SK-N-SH (cell line): ENCODE data around the gene MCRIP2. TPM values are rescaled to one million over a fixed set of nuclear protein-coding genes. Genes with fewer than 3 reads are reported as not detected.
"Not testable (repeated sequence)": the region's sequence is repeated elsewhere in the genome, so short reads cannot be mapped to it uniquely, and the experiment has no call there.

Experiments used
- CTCF ChIA-PET: fragments of 300-600, 350-600 bp; formaldehyde crosslinking; extraction: SDS; loops from one replicate; lab custom pipeline; 2021; lab: Yijun Ruan, JAX
- POLR2A ChIA-PET: fragments of 350-600 bp; sonication (Branson Sonifier 250); formaldehyde crosslinking; extraction: SDS; loops from one replicate; lab custom pipeline; 2020; ENCODE audit warnings: antibody characterized with exemption, inconsistent platforms; lab: Yijun Ruan, JAX
- DNase-seq: peaks from one replicate; pipeline ENCODE4 v3.0.0; 2012
- H2AFZ ChIP-seq: fragments of 200-600 bp; sonication (generic); 2 replicates; pipeline ENCODE4 v1.8.1; 2016; ENCODE audit warnings: antibody characterized with exemption, mild to moderate bottlenecking, low read depth
- H3F3A ChIP-seq: fragments of 200-600 bp; sonication (generic); replicated peaks from 2 replicates; pipeline ENCODE3; 2016; ENCODE audit warnings: antibody characterized with exemption, mild to moderate bottlenecking; ENCODE audit not compliant: insufficient read depth
- H3K27ac ChIP-seq, 2 experiments: fragments of 200-500 bp in 1 of 2; fragments of 200-600 bp in 1 of 2; sonication (Bioruptor generic) in 1 of 2; sonication (generic), shearing (Covaris generic) in 1 of 2; 2 replicates each; pipeline versions ENCODE4 v1.5.1 to v1.6.1; 2014 to 2016; ENCODE audit warnings: low read depth in 2 of 2, inconsistent platforms in 1 of 2, low read length in 1 of 2, mild to moderate bottlenecking in 1 of 2, mixed read lengths in 1 of 2
- H3K27me3 ChIP-seq: fragments of 200-600 bp; sonication (generic), shearing (Covaris generic); 2 replicates; pipeline ENCODE4 v1.6.1; 2016; ENCODE audit warnings: mixed run types; ENCODE audit not compliant: insufficient read depth
- H3K36me3 ChIP-seq, 2 experiments: fragments of 200-500 bp in 1 of 2; fragments of 200-600 bp in 1 of 2; sonication (Bioruptor generic) in 1 of 2; sonication (generic) in 1 of 2; replicated peaks in 1 of 2; 2 replicates each; pipeline versions ENCODE3 to v1.5.1; 2014 to 2016; ENCODE audit warnings: low read length in 1 of 2, mild to moderate bottlenecking in 1 of 2; ENCODE audit not compliant: insufficient read depth in 2 of 2, control insufficient read depth in 1 of 2
- H3K4me1 ChIP-seq, 2 experiments: fragments of 200-500 bp in 1 of 2; fragments of 200-600 bp in 1 of 2; sonication (Bioruptor generic) in 1 of 2; sonication (generic), shearing (Covaris generic) in 1 of 2; 2 replicates each; pipeline versions ENCODE4 v1.5.1 to v1.6.1; 2014 to 2016; ENCODE audit warnings: low read depth in 1 of 2, low read length in 1 of 2, mixed run types in 1 of 2; ENCODE audit not compliant: insufficient read depth in 2 of 2, control insufficient read depth in 1 of 2
- H3K4me2 ChIP-seq: fragments of 200-600 bp; sonication (generic), shearing (Covaris generic); 2 replicates; pipeline ENCODE4 v1.6.1; 2017; ENCODE audit warnings: mixed run types
- H3K4me3 ChIP-seq, 2 experiments: fragments of 200-500 bp in 1 of 2; fragments of 200-600 bp in 1 of 2; sonication (Bioruptor generic) in 1 of 2; sonication (generic), shearing (Covaris generic) in 1 of 2; 2 replicates each; pipeline versions ENCODE4 v1.5.1 to v1.8.1; 2014 to 2016; ENCODE audit warnings: low read depth in 2 of 2, inconsistent platforms in 1 of 2, low read length in 1 of 2, mild to moderate bottlenecking in 1 of 2, mixed read lengths in 1 of 2, moderate library complexity in 1 of 2
- H3K79me2 ChIP-seq: fragments of 200-600 bp; sonication (generic); 2 replicates; pipeline ENCODE4 v1.8.1; 2017; ENCODE audit warnings: mild to moderate bottlenecking; ENCODE audit not compliant: insufficient read depth
- H3K9ac ChIP-seq: fragments of 200-600 bp; sonication (generic); 2 replicates; pipeline ENCODE4 v1.6.1; 2017; ENCODE audit warnings: mixed run types
- H3K9me2 ChIP-seq: fragments of 200-600 bp; sonication (generic); 2 replicates; pipeline ENCODE4 v1.6.1; 2017; ENCODE audit warnings: mixed run types
- H3K9me3 ChIP-seq: fragments of 200-600 bp; sonication (generic); 2 replicates; pipeline ENCODE4 v1.6.1; 2017; ENCODE audit warnings: mixed run types, mild to moderate bottlenecking, moderate library complexity
- H4K20me1 ChIP-seq: fragments of 200-600 bp; sonication (generic); 2 replicates; pipeline ENCODE4 v1.6.1; 2017; ENCODE audit warnings: mild to moderate bottlenecking, mixed run types; ENCODE audit not compliant: insufficient read depth
- GABPA ChIP-seq: IDR thresholded peaks from 2 replicates; pipeline ENCODE4 v1.4.0; 2012; ENCODE audit warnings: low read depth, mild to moderate bottlenecking
- JUND ChIP-seq: IDR thresholded peaks from 2 replicates; pipeline ENCODE4 v1.4.0; 2012
- POLR2AphosphoS5 ChIP-seq: IDR thresholded peaks from 2 replicates; pipeline ENCODE4 v1.6.1; 2012; ENCODE audit warnings: low read depth, low read length
- RAD21 ChIP-seq: IDR thresholded peaks from 2 replicates; pipeline ENCODE4 v1.6.1; 2012; ENCODE audit warnings: mild to moderate bottlenecking, low read length
- RXRA ChIP-seq: IDR thresholded peaks from 2 replicates; pipeline ENCODE4 v1.4.0; 2012; ENCODE audit warnings: low read depth, mild to moderate bottlenecking, borderline replicate concordance
- WGBS: methylation state at CpG from one replicate; pipeline ENCODE4 v1.1.6; 2017; ENCODE audit warnings: low lambda C conversion rate; 5-methylcytosine and 5-hydroxymethylcytosine counted together
- polyA plus RNA-seq, 3 experiments: library from polyadenylated mRNA; depleted of rRNA; stranded (reverse); fragments of >200 nt; gene quantifications; 2 replicates each; pipeline ENCODE4 v1.2.3, GENCODE V29; 2012
- TF ChIP-seq, protein P1 (sequence below): fragments of 200-600 bp; sonication (generic); IDR thresholded peaks from 2 replicates; pipeline ENCODE4 v1.6.1; 2017; ENCODE audit warnings: antibody characterized with exemption, mild to moderate bottlenecking, moderate library complexity
- TF ChIP-seq, protein P2 (sequence below): IDR thresholded peaks from 2 replicates; pipeline ENCODE4 v1.4.0; 2012; ENCODE audit warnings: low read depth, borderline replicate concordance

Gene MCRIP2
- polyA plus RNA-seq, 1 of the 3 experiments (the other 2 are of a cell fraction) = 36.9 TPM

DNA sequence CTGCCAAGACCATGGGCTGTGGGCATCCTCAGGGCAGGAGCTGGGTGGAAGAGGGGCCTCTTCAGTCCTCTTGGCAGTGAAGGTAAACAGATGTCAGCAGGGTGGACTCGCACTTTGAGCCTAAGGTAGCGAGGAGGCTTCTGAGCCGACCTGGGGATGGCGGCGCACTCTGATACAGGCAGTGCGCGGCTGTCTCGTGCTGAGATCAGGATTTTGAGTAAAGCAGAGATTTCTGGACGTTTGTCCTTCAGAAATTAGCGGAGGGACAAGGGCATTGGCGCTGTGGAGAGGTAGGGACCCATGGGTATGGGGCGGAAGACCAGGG is 44.9 kb upstream of the MCRIP2 start:
- H3K4me1 ChIP-seq = peaks cover 0 to 6% of the 10 kb centered on the region in 2 experiments; a peak in 1 of 4 replicates
- H3K9ac ChIP-seq = no peak overlapping the region
- 95% methylated on average over 12 of the region's 12 CpGs for WGBS
- H3K79me2 ChIP-seq = peaks cover 65% of the 10 kb centered on the region
- no peak overlapping the region for H3K4me3 ChIP-seq
- H3K27me3 ChIP-seq = no peaks in the 10 kb centered on the region
- CTCF ChIA-PET = no interaction called here
- H3K4me2 ChIP-seq = no peak overlapping the region
- peaks cover 0 to 2% of the 10 kb centered on the region in 2 experiments for H3K36me3 ChIP-seq
- POLR2A ChIA-PET = no interaction called here
- peaks cover 5% of the 10 kb centered on the region for H3F3A ChIP-seq
- no peak overlapping the region for H3K27ac ChIP-seq
- peaks cover 42% of the 10 kb centered on the region for H4K20me1 ChIP-seq
- H3K9me3 ChIP-seq = no peaks in the 10 kb centered on the region
- DNase-seq = no peak
- no peak for TF ChIP-seq POLR2AphosphoS5
- TF ChIP-seq RXRA = no peak
- TF ChIP-seq JUND = no peak
- TF ChIP-seq, protein P1, sequence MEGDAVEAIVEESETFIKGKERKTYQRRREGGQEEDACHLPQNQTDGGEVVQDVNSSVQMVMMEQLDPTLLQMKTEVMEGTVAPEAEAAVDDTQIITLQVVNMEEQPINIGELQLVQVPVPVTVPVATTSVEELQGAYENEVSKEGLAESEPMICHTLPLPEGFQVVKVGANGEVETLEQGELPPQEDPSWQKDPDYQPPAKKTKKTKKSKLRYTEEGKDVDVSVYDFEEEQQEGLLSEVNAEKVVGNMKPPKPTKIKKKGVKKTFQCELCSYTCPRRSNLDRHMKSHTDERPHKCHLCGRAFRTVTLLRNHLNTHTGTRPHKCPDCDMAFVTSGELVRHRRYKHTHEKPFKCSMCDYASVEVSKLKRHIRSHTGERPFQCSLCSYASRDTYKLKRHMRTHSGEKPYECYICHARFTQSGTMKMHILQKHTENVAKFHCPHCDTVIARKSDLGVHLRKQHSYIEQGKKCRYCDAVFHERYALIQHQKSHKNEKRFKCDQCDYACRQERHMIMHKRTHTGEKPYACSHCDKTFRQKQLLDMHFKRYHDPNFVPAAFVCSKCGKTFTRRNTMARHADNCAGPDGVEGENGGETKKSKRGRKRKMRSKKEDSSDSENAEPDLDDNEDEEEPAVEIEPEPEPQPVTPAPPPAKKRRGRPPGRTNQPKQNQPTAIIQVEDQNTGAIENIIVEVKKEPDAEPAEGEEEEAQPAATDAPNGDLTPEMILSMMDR = no peak
- TF ChIP-seq GABPA = no peak
- no peak for TF ChIP-seq RAD21
- TF ChIP-seq, protein P2, sequence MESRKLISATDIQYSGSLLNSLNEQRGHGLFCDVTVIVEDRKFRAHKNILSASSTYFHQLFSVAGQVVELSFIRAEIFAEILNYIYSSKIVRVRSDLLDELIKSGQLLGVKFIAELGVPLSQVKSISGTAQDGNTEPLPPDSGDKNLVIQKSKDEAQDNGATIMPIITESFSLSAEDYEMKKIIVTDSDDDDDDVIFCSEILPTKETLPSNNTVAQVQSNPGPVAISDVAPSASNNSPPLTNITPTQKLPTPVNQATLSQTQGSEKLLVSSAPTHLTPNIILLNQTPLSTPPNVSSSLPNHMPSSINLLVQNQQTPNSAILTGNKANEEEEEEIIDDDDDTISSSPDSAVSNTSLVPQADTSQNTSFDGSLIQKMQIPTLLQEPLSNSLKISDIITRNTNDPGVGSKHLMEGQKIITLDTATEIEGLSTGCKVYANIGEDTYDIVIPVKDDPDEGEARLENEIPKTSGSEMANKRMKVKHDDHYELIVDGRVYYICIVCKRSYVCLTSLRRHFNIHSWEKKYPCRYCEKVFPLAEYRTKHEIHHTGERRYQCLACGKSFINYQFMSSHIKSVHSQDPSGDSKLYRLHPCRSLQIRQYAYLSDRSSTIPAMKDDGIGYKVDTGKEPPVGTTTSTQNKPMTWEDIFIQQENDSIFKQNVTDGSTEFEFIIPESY = no peak
- TF ChIP-seq, all 33 proteins: peak for 0
- Histone ChIP-seq H2AFZ (no peak overlapping the region), H3K9me2 (no peaks in the 10 kb centered on the region)

DNA sequence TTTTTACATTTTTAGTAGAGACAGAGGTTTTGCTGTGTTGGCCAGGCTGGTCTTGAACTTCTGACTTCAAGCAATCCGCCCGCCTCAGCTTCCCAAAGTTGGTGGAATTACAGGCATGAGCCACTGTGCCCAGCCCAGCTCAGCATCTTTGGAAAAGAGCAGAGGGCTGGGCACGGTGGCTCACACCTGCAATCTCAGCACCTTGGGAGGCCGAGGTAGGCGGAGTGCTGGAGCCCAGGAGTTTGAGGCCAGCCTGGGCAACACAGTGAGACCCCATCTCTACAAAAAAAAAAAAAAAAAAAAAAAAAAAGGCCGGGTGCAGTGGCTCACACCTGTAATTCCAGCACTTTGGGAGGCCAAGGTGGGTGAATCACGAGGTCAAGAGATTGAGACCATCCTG is 44.0 kb upstream of the MCRIP2 start:
- 91% methylated on average over 7 of the region's 7 CpGs for WGBS
- H2AFZ ChIP-seq, H3K9me3 ChIP-seq, H3K27ac ChIP-seq, H3K36me3 ChIP-seq, H3K4me3 ChIP-seq, H3F3A ChIP-seq, H3K27me3 ChIP-seq, H3K4me2 ChIP-seq, H3K4me1 ChIP-seq, POLR2A ChIA-PET, CTCF ChIA-PET, DNase-seq, H3K9ac ChIP-seq, H3K9me2 ChIP-seq: not testable (repeated sequence)
- peaks cover 32% of the 10 kb centered on the region; the same call in 1 of the 2 replicates for H4K20me1 ChIP-seq
- peaks cover 65% of the 10 kb centered on the region for H3K79me2 ChIP-seq
